ENCODE results near the gene CORO2B. TPM values are rescaled to one million over a fixed set of nuclear protein-coding genes. Genes with fewer than 3 reads are reported as not detected.

Gene CORO2B
- total and polyA plus RNA-seq, 2 experiments from 2014 or later: 1.6 to 4.6 TPM

DNA sequence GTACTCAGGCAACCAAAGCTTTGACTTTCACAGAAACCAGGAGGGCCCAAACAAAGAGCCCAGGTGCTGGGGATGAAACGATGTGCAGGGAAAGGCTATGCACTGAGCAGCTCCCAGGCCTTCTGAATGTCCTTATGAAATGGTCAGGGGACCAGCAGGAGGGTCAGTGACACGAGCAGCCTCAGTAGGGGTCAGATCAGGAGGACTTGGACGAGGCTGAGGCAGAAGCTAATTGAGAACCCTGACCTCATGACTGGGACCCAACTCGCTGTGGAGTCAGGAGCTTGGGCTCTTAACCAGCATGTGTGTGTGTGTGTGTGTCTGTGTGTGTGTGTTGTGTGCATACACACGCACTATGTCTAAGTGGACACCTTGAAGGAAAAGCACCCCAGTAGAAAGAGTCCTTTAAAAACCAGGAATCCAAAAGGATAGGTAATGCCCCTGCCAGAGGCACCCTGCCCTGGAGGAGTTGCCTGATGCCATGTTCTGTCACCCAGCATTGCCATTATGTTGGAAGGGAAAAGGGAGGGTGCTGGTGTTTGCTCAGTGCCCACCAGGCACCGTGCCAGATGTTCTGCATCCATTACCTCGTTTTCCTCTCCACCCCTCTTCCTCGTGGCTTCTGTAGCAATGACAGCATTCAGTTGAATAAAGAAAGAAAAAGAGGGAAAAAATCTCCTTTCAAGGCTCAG lies 50.9 kb downstream of the CORO2B start:
- Mint-ChIP-seq H3K27me3 (ENCODE audit: insufficient read depth, low read depth, poor library complexity) (peaks cover 5% of the 10 kb centered on the region), H3K9me3 (no peaks in the 10 kb centered on the region), H3K4me3 (no peak overlapping the region), H3K4me1 (peaks cover 22% of the 10 kb centered on the region), H3K36me3 (ENCODE audit: low read depth) (no peaks in the 10 kb centered on the region), H3K27ac (no peak overlapping the region)
- no peak overlapping the region for H3K4me3 ChIP-seq
- no peak for TF ChIP-seq POLR2AphosphoS5 (IDR thresholded peaks at IDR 0.05; ENCODE audit: low read depth)
- no peak for TF ChIP-seq REST (IDR thresholded peaks at IDR 0.05; ENCODE audit: unreplicated experiment)
- no peak for TF ChIP-seq EZH2phosphoT487 (IDR thresholded peaks at IDR 0.05; ENCODE audit: unreplicated experiment)
- no peak for TF ChIP-seq EZH2 (IDR thresholded peaks at IDR 0.05; ENCODE audit: low read depth, unreplicated experiment)
- no peak for TF ChIP-seq ZNF114 (CRISPR knock-in tag; IDR thresholded peaks at IDR 0.05)
- no peak for TF ChIP-seq ZNF331 (CRISPR knock-in tag; IDR thresholded peaks at IDR 0.05; ENCODE audit: low read depth)
- TF ChIP-seq, protein P1, sequence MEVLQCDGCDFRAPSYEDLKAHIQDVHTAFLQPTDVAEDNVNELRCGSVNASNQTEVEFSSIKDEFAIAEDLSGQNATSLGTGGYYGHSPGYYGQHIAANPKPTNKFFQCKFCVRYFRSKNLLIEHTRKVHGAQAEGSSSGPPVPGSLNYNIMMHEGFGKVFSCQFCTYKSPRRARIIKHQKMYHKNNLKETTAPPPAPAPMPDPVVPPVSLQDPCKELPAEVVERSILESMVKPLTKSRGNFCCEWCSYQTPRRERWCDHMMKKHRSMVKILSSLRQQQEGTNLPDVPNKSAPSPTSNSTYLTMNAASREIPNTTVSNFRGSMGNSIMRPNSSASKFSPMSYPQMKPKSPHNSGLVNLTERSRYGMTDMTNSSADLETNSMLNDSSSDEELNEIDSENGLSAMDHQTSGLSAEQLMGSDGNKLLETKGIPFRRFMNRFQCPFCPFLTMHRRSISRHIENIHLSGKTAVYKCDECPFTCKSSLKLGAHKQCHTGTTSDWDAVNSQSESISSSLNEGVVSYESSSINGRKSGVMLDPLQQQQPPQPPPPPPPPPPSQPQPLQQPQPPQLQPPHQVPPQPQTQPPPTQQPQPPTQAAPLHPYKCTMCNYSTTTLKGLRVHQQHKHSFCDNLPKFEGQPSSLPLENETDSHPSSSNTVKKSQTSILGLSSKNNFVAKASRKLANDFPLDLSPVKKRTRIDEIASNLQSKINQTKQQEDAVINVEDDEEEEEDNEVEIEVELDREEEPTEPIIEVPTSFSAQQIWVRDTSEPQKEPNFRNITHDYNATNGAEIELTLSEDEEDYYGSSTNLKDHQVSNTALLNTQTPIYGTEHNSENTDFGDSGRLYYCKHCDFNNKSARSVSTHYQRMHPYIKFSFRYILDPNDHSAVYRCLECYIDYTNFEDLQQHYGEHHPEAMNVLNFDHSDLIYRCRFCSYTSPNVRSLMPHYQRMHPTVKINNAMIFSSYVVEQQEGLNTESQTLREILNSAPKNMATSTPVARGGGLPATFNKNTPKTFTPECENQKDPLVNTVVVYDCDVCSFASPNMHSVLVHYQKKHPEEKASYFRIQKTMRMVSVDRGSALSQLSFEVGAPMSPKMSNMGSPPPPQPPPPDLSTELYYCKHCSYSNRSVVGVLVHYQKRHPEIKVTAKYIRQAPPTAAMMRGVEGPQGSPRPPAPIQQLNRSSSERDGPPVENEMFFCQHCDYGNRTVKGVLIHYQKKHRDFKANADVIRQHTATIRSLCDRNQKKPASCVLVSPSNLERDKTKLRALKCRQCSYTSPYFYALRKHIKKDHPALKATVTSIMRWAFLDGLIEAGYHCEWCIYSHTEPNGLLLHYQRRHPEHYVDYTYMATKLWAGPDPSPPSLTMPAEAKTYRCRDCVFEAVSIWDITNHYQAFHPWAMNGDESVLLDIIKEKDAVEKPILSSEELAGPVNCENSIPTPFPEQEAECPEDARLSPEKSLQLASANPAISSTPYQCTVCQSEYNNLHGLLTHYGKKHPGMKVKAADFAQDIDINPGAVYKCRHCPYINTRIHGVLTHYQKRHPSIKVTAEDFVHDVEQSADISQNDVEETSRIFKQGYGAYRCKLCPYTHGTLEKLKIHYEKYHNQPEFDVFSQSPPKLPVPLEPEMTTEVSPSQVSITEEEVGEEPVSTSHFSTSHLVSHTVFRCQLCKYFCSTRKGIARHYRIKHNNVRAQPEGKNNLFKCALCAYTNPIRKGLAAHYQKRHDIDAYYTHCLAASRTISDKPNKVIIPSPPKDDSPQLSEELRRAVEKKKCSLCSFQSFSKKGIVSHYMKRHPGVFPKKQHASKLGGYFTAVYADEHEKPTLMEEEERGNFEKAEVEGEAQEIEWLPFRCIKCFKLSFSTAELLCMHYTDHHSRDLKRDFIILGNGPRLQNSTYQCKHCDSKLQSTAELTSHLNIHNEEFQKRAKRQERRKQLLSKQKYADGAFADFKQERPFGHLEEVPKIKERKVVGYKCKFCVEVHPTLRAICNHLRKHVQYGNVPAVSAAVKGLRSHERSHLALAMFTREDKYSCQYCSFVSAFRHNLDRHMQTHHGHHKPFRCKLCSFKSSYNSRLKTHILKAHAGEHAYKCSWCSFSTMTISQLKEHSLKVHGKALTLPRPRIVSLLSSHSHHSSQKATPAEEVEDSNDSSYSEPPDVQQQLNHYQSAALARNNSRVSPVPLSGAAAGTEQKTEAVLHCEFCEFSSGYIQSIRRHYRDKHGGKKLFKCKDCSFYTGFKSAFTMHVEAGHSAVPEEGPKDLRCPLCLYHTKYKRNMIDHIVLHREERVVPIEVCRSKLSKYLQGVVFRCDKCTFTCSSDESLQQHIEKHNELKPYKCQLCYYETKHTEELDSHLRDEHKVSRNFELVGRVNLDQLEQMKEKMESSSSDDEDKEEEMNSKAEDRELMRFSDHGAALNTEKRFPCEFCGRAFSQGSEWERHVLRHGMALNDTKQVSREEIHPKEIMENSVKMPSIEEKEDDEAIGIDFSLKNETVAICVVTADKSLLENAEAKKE (CRISPR knock-in tag; IDR thresholded peaks at IDR 0.05): no peak
- no peaks in the 10 kb centered on the region for H3K27me3 ChIP-seq (ENCODE audit: insufficient read depth)
- H2AFZ ChIP-seq: no peak overlapping the region
- H3K27ac ChIP-seq (ENCODE audit: low read depth): no peak overlapping the region
- H3K4me2 ChIP-seq: no peak overlapping the region
- H3K9me2 ChIP-seq (ENCODE audit: insufficient read depth): no peaks in the 10 kb centered on the region
- no peaks in the 10 kb centered on the region for H3K79me2 ChIP-seq (replicated peaks; ENCODE audit: insufficient read depth)
- DNase-seq (ENCODE audit: low spot score): no peak
- no peaks in the 10 kb centered on the region for H3F3A ChIP-seq (replicated peaks; ENCODE audit: low read depth)
- no peak for ATAC-seq
- peaks cover 13% of the 10 kb centered on the region for H3K4me1 ChIP-seq (ENCODE audit: insufficient read depth)
- H4K20me1 ChIP-seq (replicated peaks; ENCODE audit: insufficient read depth): no peaks in the 10 kb centered on the region
- no peaks in the 10 kb centered on the region for H3K36me3 ChIP-seq (ENCODE audit: insufficient read depth)

All from GM23338 (cell line).